ENCODE measurements around the gene EBNA1BP2. TPM values are rescaled to one million over a fixed set of nuclear protein-coding genes. Genes with fewer than 3 reads are reported as not detected.

EBNA1BP2 gene
- total and polyA plus RNA-seq, 2 of the 13 experiments (the other 11 are each of a cell fraction or from before 2014, with no cell fraction given): 27.1 to 102 TPM

GRCh38 chr1:43206600-43207228, 34.6 kb upstream of the EBNA1BP2 start (continued):
- TF ChIP-seq HMGXB3 (CRISPR knock-in tag; IDR thresholded peaks at IDR 0.05; ENCODE audit: borderline replicate concordance): no peak
- no peak for TF ChIP-seq ZNF770 (CRISPR knock-in tag; IDR thresholded peaks at IDR 0.05)
- no peak for TF ChIP-seq STAT5B (CRISPR knock-in tag; IDR thresholded peaks at IDR 0.05)
- TF ChIP-seq ZSCAN29 (CRISPR knock-in tag; conservative IDR thresholded peaks at IDR 0.05): peak; percentile 75; the same call in 1 of the 2 replicates
- no peak for TF ChIP-seq PCBP1 (IDR thresholded peaks at IDR 0.05; ENCODE audit: borderline replicate concordance, low read depth, low read length)
- no peak for TF ChIP-seq SSRP1 (CRISPR knock-in tag; IDR thresholded peaks at IDR 0.05)
- no peak for TF ChIP-seq ZNF230 (CRISPR knock-in tag; IDR thresholded peaks at IDR 0.05)
- TF ChIP-seq BCL3 (CRISPR knock-in tag; IDR thresholded peaks at IDR 0.05): no peak
- TF ChIP-seq GTF2F1 (IDR thresholded peaks at IDR 0.05; ENCODE audit: low read length): no peak
- no peak for TF ChIP-seq HCFC1 (IDR thresholded peaks at IDR 0.05; ENCODE audit: low read depth, low read length)
- TF ChIP-seq NFRKB (IDR thresholded peaks at IDR 0.05): no peak
- TF ChIP-seq SOX6 (IDR thresholded peaks at IDR 0.05): no peak
- peak; percentile 68 for TF ChIP-seq SOX6 (CRISPR knock-in tag; IDR thresholded peaks at IDR 0.05)
- no peak for TF ChIP-seq TFDP1 (CRISPR knock-in tag; IDR thresholded peaks at IDR 0.05; ENCODE audit: borderline replicate concordance)
- TF ChIP-seq ZNF101 (CRISPR knock-in tag; IDR thresholded peaks at IDR 0.05; ENCODE audit: borderline replicate concordance, low read depth): no peak
- TF ChIP-seq ATRX (CRISPR knock-in tag; IDR thresholded peaks at IDR 0.05; ENCODE audit: borderline replicate concordance): no peak
- no peak for TF ChIP-seq ARHGAP35 (CRISPR knock-in tag; IDR thresholded peaks at IDR 0.05; ENCODE audit: borderline replicate concordance)
- TF ChIP-seq KLF12 (CRISPR knock-in tag; IDR thresholded peaks at IDR 0.05; ENCODE audit: borderline replicate concordance): no peak
- no peak for TF ChIP-seq ZNF75D (CRISPR knock-in tag; IDR thresholded peaks at IDR 0.05; ENCODE audit: borderline replicate concordance)
- TF ChIP-seq ELF3 (CRISPR knock-in tag; IDR thresholded peaks at IDR 0.05): peak; percentile 75
- no peak for TF ChIP-seq NFE2L2 (IDR thresholded peaks at IDR 0.05; ENCODE audit: low read length)
